Posterior vena cava (tissue), 2 donors: ENCODE data around the gene CTNNA1. TPM values are rescaled to one million over a fixed set of nuclear protein-coding genes. Genes with fewer than 3 reads are reported as not detected.

Experiments used
- total RNA-seq, 2 donors: library from RNA; stranded (reverse); fragmentation: NEBNext Ultra II Directional; extraction: Animal tissue kit (Norgen Biotek cat#: 25700); gene quantifications; one replicate each; pipeline ENCODE4 v1.2.1, GENCODE V29; 2021
- donor health status: DM: yes; HTN: yes; CAD: no.
- donor health status: DM: yes; HTN: yes; CAD: no.

Gene CTNNA1
- total RNA-seq, 2 donors from 2014 or later = 361 to 439 TPM

Other genes with a start within 250 kb of the CTNNA1 start
- gene ETF1, start 210.2 kb upstream of the CTNNA1 start, total RNA-seq = 100 to 1,000 TPM in 1 of 2 donors, 10 to 100 TPM in 1; 97.2 to 118 TPM
- gene HSPA9, start 178.0 kb upstream of the CTNNA1 start, total RNA-seq = 100 to 1,000 TPM; 141 to 160 TPM
- under 1 TPM; 0.09 to 0.10 TPM for gene LRRTM2, start 121.9 kb downstream of the CTNNA1 start, total RNA-seq